Smooth muscle cell (in vitro differentiated cells): ENCODE results near the gene CELA3A. TPM values are rescaled to one million over a fixed set of nuclear protein-coding genes. Genes with fewer than 3 reads are reported as not detected.

ENCODE experiments used
- DNase-seq: peaks from one replicate; lab custom pipeline; 2025; ENCODE audit not compliant: unreplicated experiment; lab: John Stamatoyannopoulos, UW
- H2AFZ ChIP-seq: fragments of 200-600 bp; sonication (generic); 2 replicates; pipeline ENCODE4 v1.6.0; 2016; ENCODE audit warnings: antibody characterized with exemption, low read depth, mild to moderate bottlenecking
- H3F3A ChIP-seq: fragments of 200-600 bp; sonication (generic); 2 replicates; pipeline ENCODE4 v1.6.0; 2017; ENCODE audit warnings: antibody characterized with exemption, low read depth
- H3K27ac ChIP-seq: fragments of 200-600 bp; sonication (generic); 2 replicates; pipeline ENCODE4 v1.5.1; 2016; ENCODE audit warnings: low read depth, mild to moderate bottlenecking
- H3K27me3 ChIP-seq: fragments of 200-600 bp; sonication (generic); 2 replicates; pipeline ENCODE4 v1.6.1; 2016; ENCODE audit warnings: low read depth, mild to moderate bottlenecking
- H3K36me3 ChIP-seq: fragments of 200-600 bp; sonication (generic); 2 replicates; pipeline ENCODE4 v1.5.1; 2016; ENCODE audit warnings: low read depth
- H3K4me1 ChIP-seq: fragments of 200-600 bp; sonication (generic); 2 replicates; pipeline ENCODE4 v1.5.1; 2016; ENCODE audit warnings: low read depth
- H3K4me2 ChIP-seq: fragments of 200-600 bp; sonication (generic); 2 replicates; pipeline ENCODE4 v1.6.0; 2016; ENCODE audit warnings: mild to moderate bottlenecking
- H3K4me3 ChIP-seq: fragments of 200-600 bp; sonication (generic); 2 replicates; pipeline ENCODE4 v1.5.1; 2016; ENCODE audit warnings: mild to moderate bottlenecking
- H3K79me2 ChIP-seq: fragments of 200-600 bp; sonication (generic); 2 replicates; pipeline ENCODE4 v1.6.0; 2016; ENCODE audit warnings: low read depth, mild to moderate bottlenecking
- H3K9ac ChIP-seq: fragments of 200-600 bp; sonication (generic); 2 replicates; pipeline ENCODE4 v1.6.0; 2016; ENCODE audit warnings: low read depth
- H3K9me3 ChIP-seq: fragments of 200-600 bp; sonication (generic); replicated peaks from 2 replicates; pipeline ENCODE4 v1.5.1; 2016; ENCODE audit warnings: low read depth
- H4K20me1 ChIP-seq: fragments of 200-600 bp; sonication (generic); 2 replicates; pipeline ENCODE4 v1.6.0; 2016; ENCODE audit warnings: low read depth
- CTCF ChIP-seq: fragments of 200-600 bp; sonication (generic); IDR thresholded peaks from 2 replicates; pipeline ENCODE4 v1.5.1; 2017; ENCODE audit warnings: borderline replicate concordance, mild to moderate bottlenecking, antibody characterized with exemption; ENCODE audit not compliant: insufficient read depth, poor library complexity, severe bottlenecking
- WGBS: methylation state at CpG from one replicate; pipeline ENCODE4 v1.1.7; 2016; ENCODE audit warnings: low lambda C conversion rate; 5-methylcytosine and 5-hydroxymethylcytosine counted together
- polyA plus RNA-seq: library from polyadenylated mRNA; unstranded; fragments of >200 nt; fragmentation: Nextera tagmentation; extraction: Ambion mirVana; gene quantifications from 2 replicates; pipeline ENCODE4 v1.2.1, GENCODE V29; 2016
- total RNA-seq: library from RNA; depleted of rRNA; stranded (reverse); fragments of >200 nt; gene quantifications from 2 replicates; pipeline ENCODE4 v1.2.3, GENCODE V29; 2014

The CELA3A gene
- total and polyA plus RNA-seq, 2 experiments from 2014 or later = not detected

DNA sequence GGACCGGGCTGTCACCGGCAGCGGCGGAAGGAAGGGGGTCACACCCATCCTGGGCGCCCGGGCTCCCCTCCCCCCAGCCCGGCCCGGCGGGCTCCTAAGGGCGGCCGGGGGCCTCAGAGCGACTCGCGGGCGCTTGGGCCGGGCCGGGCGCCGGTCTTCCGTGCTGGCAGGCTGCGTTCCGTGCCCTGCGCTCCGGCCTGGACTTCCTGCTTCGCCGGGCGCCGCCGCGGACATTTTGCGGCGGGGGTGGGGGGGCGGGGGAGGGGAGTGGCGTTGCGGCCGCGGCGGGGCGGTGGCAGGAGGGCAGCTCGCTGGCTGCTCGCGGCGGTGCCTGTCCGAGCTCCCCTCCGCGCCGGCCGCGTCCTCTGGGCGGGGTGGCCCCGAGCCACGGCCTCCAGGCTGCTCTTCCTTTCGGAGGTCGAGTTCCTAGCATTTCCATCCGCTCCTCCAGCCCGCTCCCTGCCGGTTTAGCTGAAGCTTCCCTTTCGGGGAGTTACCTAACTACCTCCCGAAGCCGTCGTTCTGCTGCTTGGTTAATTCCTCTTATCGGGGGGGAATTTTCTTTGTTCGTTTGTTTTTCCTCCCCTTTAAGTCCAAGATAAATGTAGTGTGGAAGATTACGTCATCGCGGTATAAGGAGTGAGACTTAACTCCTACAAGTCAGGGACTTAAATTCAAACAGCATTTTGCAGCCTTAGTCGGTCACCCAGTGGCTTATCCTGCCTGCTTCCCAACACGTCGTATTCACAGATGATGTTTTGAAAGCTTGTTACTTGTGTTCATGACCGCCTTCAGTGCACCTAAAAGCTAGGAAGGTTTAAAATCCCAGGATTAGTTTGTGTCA is 51.8 kb downstream of the CELA3A start:
- Histone ChIP-seq H4K20me1 (peaks cover 46% of the 10 kb centered on the region), H3K36me3 (no peaks in the 10 kb centered on the region), H3K9ac (peak overlapping the region; percentile 98), H3K4me1 (peaks cover 3% of the 10 kb centered on the region), H2AFZ (no peak overlapping the region), H3F3A (peaks cover 6% of the 10 kb centered on the region), H3K4me3 (peak overlapping the region; percentile 78), H3K4me2 (peak overlapping the region; percentile 93), H3K79me2 (peaks cover 49% of the 10 kb centered on the region), H3K9me3 (no peaks in the 10 kb centered on the region), H3K27me3 (no peaks in the 10 kb centered on the region), H3K27ac (peak overlapping the region; percentile 97)
- WGBS = under 1% methylated on average over 24 of the region's 70 CpGs
- TF ChIP-seq CTCF = no peak
- peak; percentile 36 for DNase-seq

- Histone ChIP-seq H3K27ac (peak overlapping the region; percentile 97), H2AFZ (no peak overlapping the region), H3K4me3 (peak overlapping the region; percentile 78), H4K20me1 (peaks cover 55% of the 10 kb centered on the region), H3K9ac (peak overlapping the region; percentile 98), H3K4me2 (peak overlapping the region; percentile 93), H3K9me3 (no peaks in the 10 kb centered on the region), H3F3A (peaks cover 6% of the 10 kb centered on the region), H3K27me3 (no peaks in the 10 kb centered on the region), H3K36me3 (no peaks in the 10 kb centered on the region), H3K4me1 (peaks cover 3% of the 10 kb centered on the region), H3K79me2 (peaks cover 58% of the 10 kb centered on the region)
- TF ChIP-seq CTCF = no peak
- DNase-seq = no peak
- WGBS = 68% methylated on average over 19 of the region's 19 CpGs
Observed at GRCh38 chr1:22053861-22054770, 52.7 kb downstream of the CELA3A start.

- Histone ChIP-seq H3K36me3 (no peaks in the 10 kb centered on the region), H2AFZ (no peak overlapping the region), H3F3A (peaks cover 6% of the 10 kb centered on the region), H3K4me2 (peak overlapping the region; percentile 71), H3K9me3 (no peaks in the 10 kb centered on the region), H3K27me3 (no peaks in the 10 kb centered on the region), H4K20me1 (peaks cover 68% of the 10 kb centered on the region), H3K79me2 (peaks cover 71% of the 10 kb centered on the region), H3K4me3 (peak overlapping the region; percentile 17), H3K9ac (no peak overlapping the region), H3K4me1 (peaks cover 3% of the 10 kb centered on the region), H3K27ac (peak overlapping the region; percentile 59)
- TF ChIP-seq CTCF = no peak
- no peak for DNase-seq
- 46% methylated on average over 6 of the region's 6 CpGs for WGBS
Observed at GRCh38 chr1:22055463-22055862, 54.0 kb downstream of the CELA3A start.
